GM18517 (cell line): Measurements from ENCODE around the gene CMTM4.
"Not testable (repeated sequence)": the region's sequence is repeated elsewhere in the genome, so short reads cannot be mapped to it uniquely, and the experiment has no call there.

ENCODE experiments used
- ATAC-seq: cut with Tn5 transposase; IDR thresholded peaks from one replicate; pipeline ENCODE4 v1.9.1; 2021; ENCODE audit warnings: mild to moderate bottlenecking, moderate library complexity; ENCODE audit not compliant: unreplicated experiment

The CMTM4 gene

GRCh38 chr16:66596986-66597848 is 99.3 kb downstream of the CMTM4 start:
- no peak for ATAC-seq

- not testable (repeated sequence) for ATAC-seq
These were observed 100.0 kb downstream of the CMTM4 start for GRCh38 chr16:66596559-66596958.

DNA sequence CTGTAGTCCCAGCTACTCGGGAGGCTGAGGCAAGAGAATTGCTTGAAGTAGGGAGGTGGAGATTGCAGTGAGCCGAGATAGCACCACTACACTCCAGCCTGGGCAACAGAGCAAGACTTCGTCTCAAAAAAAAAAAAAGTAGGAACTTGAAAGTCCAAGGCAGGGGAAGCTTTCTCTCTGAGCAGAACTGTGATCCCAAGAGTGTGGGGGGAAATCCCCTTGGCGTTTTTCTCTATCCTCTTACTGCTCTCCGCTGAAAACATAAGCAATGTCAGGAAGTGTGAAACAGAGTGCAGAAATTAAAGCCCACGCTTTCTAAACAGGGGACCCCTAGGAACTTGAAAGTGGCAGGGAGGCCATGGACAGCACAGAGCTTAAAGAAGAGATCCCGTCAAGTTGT is 101.8 kb downstream of the CMTM4 start:
- ATAC-seq = no peak

- ATAC-seq = no peak
These were observed 103.7 kb downstream of the CMTM4 start for GRCh38 chr16:66592814-66593213.

GRCh38 chr16:66592241-66592640 is 104.3 kb downstream of the CMTM4 start:
- ATAC-seq = no peak

GRCh38 chr16:66591018-66591417 is 105.5 kb downstream of the CMTM4 start:
- ATAC-seq = no peak

GRCh38 chr16:66590322-66590721 is 106.2 kb downstream of the CMTM4 start:
- peak; percentile 59 for ATAC-seq

- ATAC-seq = peak; percentile 71
These were observed 107.4 kb downstream of the CMTM4 start for GRCh38 chr16:66588981-66589713.

GRCh38 chr16:66587881-66588600 is 108.5 kb downstream of the CMTM4 start:
- ATAC-seq = no peak

DNA sequence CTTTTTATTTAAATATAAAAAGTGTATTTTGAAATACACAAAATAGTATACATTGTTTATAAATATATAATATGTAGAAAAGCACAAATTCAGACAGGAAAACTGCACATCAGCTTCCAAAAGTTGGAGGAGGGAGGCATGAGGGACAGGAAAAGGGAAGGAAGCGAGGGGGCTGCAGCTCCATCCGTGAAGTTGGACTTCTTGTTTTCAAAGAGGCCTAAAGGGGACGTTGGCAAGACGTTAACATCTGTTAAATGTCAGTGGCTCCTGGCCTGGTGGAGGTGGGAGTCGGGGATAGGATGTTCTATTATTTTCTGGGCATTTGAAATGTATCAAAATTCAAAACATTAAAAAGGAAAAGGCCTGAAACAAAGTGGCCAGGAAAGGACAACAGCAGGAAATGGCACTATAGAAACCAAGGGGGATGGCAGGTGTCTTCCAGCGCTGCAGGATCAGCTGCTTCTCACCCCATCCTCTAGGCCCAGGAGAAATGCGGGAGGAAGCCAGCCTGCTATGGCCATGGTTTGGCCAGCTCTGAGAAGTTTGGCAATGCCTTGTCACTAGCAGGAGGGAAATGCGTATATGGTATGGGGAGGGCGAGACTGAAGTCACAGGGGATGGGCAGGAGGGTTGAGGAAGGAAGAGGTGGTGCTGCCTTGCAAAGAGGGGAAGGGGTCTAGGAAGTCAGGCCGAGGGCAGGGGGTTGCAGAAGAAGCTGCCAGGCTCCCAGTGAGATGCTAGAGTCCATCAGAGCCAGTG is 110.9 kb downstream of the CMTM4 start:
- ATAC-seq = no peak

DNA sequence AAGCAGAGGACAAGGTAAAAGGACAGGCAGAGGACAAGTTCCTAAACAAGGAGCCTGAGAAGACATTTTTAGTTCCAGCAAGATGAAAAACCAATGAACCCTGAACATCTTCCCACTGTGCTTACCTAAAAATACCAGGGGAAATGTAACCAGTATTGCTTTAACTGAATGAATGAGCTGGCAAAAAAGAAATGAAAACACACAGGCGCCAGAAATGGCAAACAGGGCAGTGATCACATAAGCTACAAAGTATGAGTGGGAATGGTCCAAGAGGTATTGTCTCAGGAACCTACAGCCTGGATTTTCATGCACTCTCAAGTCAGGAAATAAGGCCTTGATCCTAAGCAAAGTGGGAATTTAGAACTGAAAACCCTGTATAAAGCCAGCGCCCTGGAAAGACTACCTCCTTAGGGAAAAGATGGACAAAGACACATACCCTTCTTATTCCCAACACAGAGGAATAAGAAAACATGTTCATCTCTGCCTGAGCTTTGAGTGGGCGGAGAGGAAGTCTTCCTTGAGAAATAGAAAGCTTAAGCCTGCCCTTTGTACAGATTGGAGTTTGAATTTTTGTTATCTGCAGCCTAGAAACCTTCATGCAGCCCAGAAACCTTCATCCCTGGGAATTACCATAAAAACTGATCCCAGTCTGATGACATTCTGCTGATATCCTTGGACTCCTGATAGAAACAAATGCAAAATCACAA is 115.1 kb downstream of the CMTM4 start:
- no peak for ATAC-seq

DNA sequence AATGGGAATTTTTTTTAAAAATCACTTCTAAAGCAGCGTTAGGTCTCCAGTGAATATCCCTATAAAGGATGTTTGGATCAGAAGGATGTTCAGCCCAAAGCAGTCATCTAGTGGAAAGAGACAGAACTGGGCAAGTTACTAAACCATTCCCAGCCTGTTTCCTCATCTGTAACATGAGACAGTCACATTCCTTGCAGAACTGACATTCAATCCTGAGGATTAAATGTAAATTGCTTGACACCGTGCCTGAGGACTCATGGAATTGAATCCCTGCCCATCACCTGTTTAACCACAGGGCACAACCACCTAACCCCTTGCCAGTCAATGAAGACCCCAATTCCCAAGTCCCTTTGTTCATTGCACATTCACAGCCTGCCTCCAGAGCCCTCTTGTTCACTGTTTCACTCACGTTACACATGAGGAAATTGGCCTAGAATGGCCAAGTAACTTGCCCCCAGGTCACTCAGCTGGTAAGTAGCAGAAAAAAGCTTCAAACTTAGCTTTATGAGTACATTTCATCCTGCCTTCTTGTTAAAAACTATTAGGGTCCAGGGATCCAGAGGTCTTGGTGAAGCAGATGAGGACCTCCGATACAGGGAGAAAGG is 115.8 kb downstream of the CMTM4 start:
- no peak for ATAC-seq

DNA sequence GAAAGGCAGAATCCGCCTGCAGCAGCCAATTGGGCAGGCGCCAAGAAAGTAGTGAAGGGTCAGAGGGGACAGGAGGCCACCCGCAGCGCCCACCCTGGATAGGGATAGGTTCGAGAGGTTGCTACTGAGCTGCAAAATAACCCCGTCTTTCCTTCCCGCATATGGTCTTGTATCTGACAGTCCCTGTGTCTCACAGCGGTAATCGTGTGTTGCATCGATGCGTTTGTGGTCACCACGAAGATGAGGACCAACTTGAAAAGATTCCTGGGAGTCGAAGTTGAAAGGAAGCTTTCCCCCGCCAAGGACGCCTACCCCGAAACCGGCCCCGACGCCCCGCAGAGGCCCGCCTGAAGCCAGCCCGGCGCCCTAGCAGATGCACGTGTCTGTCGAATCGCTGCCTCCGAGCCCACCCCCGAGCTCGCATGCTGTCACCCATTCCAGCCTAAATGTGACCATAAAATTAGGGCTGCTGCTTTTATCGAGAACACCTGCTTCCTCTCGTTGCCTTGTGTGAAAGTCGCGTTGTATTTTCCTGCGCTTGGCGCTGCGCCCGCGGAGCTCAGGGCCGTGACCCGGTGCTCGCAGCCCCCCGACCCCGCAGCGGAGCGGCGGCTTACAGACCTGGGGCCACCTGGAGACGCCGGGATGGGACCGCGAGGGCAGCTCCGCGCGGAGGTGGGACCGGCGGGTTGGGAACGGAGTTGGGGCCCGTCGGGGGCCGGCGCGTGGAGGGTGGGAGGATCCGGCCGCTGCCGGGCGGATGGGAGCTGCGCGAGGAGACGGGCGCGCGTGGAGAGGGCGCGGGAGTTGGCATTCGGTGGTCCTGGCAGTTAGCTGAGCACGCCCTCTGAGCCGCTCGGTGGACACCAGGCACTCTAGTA is 117.7 kb downstream of the CMTM4 start, which contains the start of gene CMTM2:
Gene CMTM2 (plus strand): TSS at position 813 of the 881 bp plus-strand sequence. CDS start 145 bp downstream, outside the sequence.
- no peak for ATAC-seq

- no peak for ATAC-seq
These were observed 120.2 kb downstream of the CMTM4 start for GRCh38 chr16:66576296-66576695.

GRCh38 chr16:66575060-66575459 is 121.5 kb downstream of the CMTM4 start:
- no peak for ATAC-seq

GRCh38 chr16:66574531-66574930 is 122.0 kb downstream of the CMTM4 start:
- ATAC-seq = no peak

DNA sequence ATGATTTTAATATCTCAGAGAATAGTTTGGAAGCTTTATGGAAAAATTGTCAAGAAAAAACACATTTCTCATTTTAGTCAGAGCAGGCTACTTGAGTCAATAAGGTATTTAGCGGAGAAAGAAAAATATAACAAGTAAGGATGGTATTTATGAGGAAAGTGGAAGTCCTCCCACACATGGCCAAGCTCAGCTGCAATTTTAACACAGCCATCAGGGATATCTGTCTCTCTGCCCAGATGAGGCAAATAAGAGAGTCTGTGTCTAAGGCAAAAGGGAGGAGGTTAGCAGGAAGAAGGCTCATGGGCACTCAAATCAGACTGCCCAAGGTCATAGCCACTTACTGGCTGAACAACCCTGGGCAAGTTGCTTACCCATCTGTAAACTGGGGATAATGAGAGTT is 122.5 kb downstream of the CMTM4 start:
- ATAC-seq = no peak

DNA sequence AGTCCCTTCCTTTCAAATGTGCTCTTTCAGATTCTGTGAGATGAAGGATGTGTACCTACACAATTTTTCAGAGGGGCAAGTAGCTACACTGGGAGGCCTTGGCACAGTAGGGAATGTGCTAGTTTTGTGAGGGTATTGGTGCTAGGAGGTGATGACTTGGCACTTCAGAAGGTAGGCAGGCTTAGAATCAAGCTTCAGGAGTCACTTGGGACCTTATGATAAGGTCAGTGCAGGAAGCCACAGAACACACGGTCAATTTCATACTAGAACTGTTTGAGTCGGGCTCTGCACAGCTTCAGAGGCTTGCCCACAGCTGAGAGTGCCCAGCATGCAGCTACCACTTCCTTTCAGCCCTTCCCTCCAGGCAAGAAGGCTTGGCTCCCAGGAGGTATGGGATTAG is 124.2 kb downstream of the CMTM4 start:
- no peak for ATAC-seq
